ENCODE results near the gene MBOAT2.

The MBOAT2 gene

DNA sequence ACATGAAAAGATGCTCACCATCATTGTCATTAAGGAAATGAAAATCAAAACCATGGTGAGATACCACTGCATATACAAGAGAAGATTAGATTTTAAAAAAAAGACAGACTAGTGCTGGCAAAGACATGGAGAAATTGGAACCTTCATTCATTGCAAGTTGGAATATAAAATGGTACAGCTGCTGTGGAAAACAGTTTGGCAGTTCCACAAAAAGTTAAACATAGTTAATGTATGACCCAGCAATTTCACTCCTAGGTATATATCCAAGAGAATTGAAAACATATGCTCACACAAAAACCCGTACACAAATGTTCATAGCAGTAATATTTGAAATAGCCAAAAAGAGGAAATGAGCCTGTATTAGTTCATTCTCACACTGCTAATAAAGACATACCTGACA is 33.7 kb upstream of the MBOAT2 start:
- DNase-seq = no peak
- TF ChIP-seq, protein P1, sequence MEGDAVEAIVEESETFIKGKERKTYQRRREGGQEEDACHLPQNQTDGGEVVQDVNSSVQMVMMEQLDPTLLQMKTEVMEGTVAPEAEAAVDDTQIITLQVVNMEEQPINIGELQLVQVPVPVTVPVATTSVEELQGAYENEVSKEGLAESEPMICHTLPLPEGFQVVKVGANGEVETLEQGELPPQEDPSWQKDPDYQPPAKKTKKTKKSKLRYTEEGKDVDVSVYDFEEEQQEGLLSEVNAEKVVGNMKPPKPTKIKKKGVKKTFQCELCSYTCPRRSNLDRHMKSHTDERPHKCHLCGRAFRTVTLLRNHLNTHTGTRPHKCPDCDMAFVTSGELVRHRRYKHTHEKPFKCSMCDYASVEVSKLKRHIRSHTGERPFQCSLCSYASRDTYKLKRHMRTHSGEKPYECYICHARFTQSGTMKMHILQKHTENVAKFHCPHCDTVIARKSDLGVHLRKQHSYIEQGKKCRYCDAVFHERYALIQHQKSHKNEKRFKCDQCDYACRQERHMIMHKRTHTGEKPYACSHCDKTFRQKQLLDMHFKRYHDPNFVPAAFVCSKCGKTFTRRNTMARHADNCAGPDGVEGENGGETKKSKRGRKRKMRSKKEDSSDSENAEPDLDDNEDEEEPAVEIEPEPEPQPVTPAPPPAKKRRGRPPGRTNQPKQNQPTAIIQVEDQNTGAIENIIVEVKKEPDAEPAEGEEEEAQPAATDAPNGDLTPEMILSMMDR (IDR thresholded peaks at IDR 0.05; ENCODE audit: low read depth, low read length) = no peak
- no peaks in the 10 kb centered on the region for H3K9me3 ChIP-seq
- peaks cover 7% of the 10 kb centered on the region for H3K4me1 ChIP-seq
- H3K27me3 ChIP-seq = no peaks in the 10 kb centered on the region
- no peaks in the 10 kb centered on the region for H3K36me3 ChIP-seq
- no peak overlapping the region for H3K4me3 ChIP-seq (ENCODE audit: low read depth, low read length)

DNA sequence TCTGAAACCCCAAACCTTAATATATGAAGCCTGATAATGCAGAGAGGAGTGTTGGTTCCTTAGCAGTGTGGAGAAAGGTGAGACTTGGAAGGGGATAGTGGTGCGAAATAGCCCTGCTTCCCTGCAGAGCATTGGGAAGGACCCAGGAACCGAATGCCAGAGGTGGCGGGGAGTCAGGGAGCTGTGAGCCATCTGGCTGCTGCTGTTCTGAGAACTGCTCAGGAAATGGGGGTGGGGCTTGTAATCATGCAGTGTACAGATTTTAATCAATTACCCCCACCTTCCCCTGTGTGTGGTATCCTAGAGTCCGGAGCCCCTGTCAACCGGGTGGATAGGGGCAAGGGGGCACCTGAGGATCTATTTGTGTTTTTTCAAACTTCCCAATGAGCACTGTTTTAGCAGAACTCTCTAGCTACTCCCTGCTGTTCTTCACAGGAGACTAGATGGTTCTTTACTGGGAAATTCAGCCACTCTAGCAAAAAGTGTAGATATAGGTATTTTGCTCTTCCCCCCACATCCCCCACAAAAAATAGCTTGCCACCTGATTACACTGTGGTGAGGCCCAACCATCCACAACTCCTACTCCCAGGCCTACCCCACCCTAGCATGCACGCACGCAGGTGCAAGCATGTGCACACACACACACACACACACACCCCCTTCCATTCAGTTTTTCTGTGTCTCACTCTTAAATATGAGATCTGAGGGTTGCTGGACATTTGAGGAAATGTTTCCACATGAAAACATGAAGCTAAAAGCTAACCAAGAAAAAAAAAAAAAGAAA is 30.1 kb upstream of the MBOAT2 start:
- no peaks in the 10 kb centered on the region for H3K36me3 ChIP-seq
- H3K27me3 ChIP-seq = no peaks in the 10 kb centered on the region
- DNase-seq = peak; percentile 29
- no peak overlapping the region for H3K4me3 ChIP-seq (ENCODE audit: low read depth, low read length)
- no peaks in the 10 kb centered on the region for H3K9me3 ChIP-seq
- H3K4me1 ChIP-seq = peaks cover 7% of the 10 kb centered on the region
- TF ChIP-seq, protein P1 (IDR thresholded peaks at IDR 0.05; ENCODE audit: low read depth, low read length) = no peak

DNA sequence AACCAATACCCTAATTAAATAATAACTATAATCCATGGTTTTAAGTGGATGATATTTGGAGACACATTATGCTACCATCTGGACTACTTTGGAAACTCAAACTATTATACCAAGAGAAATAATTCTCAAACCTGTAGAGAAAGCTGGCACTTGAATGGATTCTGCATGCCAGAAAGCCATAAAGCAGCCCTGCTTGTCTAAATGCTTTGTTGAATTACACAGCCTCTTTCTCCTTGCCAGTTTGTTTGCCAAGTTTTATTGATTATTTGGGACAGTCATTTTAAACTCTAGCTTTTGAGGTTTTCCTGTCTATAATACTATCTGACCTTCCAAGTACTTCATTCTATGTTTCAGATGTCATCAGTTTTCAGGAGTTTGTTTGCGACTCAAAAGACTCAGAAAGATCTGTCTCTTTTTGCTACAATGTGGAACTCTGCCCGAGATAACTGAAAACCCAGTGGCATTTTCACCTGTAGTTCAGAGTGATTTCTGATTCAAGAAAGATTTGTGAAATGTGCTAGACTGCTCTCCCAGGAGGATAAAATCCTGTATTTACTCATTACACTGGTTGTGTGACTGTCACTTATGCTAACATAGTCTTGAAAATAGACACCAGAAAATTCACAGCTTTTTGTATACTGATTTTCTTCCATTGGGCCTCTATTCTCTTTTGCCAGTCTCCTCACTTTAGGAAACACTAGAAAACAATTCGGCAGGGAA is 29.2 kb upstream of the MBOAT2 start:
- no peak for DNase-seq
- H3K4me3 ChIP-seq (ENCODE audit: low read depth, low read length) = no peak overlapping the region
- no peaks in the 10 kb centered on the region for H3K27me3 ChIP-seq

DNA sequence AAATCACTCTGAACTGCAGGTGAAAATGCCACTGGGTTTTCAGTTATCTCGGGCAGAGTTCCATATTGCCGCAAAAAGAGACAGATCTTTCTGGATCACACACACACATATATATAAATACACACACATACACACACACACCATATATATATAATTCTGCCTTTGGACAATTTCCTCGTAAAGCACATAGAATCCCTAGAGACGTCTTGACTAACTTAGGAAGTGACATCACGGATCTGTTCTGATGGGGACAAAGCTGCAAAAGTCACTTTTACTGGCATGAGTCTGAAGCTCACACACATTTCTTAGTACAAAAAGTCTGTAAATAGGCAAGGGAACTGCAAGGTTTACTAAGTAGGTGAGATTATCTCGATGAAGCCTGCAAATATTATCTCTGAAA is 28.6 kb upstream of the MBOAT2 start:
- Histone ChIP-seq H3K36me3 (no peaks in the 10 kb centered on the region), H3K27me3 (no peaks in the 10 kb centered on the region), H3K4me1 (peaks cover 7% of the 10 kb centered on the region), H3K9me3 (no peaks in the 10 kb centered on the region), H3K4me3 (ENCODE audit: low read depth, low read length) (no peak overlapping the region)
- TF ChIP-seq, protein P1 (IDR thresholded peaks at IDR 0.05; ENCODE audit: low read depth, low read length) = no peak
- no peak for DNase-seq

More for the DNA sequence above, 29.2 kb upstream of the MBOAT2 start:
- Histone ChIP-seq H3K9me3 (no peaks in the 10 kb centered on the region), H3K4me1 (peaks cover 7% of the 10 kb centered on the region), H3K36me3 (no peaks in the 10 kb centered on the region)
- TF ChIP-seq, protein P1 (IDR thresholded peaks at IDR 0.05; ENCODE audit: low read depth, low read length) = no peak

DNA sequence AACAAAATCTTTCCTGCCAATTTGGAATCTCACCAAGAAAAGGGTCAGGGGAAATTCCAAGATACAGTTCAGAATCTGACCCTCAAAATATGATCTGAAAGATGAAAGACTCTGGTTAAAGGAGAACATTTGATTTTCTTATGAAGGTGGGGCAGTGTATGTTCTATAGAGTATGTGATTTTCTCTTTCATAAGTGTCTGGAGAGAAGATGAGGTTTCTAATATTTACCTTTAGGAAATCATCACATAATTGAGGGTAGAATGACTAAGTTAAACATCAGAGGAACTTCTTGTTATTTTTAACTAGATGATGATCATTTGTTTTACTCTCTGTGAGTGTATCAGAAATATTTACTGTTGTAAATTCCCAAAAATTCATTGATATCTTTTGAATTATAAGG is 27.8 kb upstream of the MBOAT2 start:
- DNase-seq = no peak
- no peaks in the 10 kb centered on the region for H3K36me3 ChIP-seq
- peaks cover 7% of the 10 kb centered on the region for H3K4me1 ChIP-seq
- TF ChIP-seq, protein P1 (IDR thresholded peaks at IDR 0.05; ENCODE audit: low read depth, low read length) = no peak
- H3K4me3 ChIP-seq (ENCODE audit: low read depth, low read length) = no peak overlapping the region
- no peaks in the 10 kb centered on the region for H3K9me3 ChIP-seq
- no peaks in the 10 kb centered on the region for H3K27me3 ChIP-seq

DNA sequence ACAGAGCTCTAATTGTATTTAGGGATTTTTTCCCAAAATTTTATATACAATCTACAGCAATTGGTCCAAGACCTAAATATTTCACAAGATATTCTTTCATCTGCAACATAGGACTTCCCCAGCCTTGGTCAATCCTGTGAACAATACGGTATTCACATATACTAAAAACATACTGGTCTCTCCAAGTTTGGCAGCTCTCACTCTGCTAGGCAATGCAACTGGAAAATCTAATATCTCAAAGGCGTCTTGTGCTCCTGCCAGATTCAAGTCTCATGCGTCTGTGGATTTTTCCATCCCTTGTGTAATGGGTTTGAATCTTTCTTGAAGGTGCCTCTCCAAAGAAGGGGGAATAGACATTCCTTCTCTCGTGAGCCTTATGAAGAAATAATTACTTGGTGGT is 27.4 kb upstream of the MBOAT2 start:
- no peaks in the 10 kb centered on the region for H3K9me3 ChIP-seq
- no peaks in the 10 kb centered on the region for H3K27me3 ChIP-seq
- no peak overlapping the region for H3K4me3 ChIP-seq (ENCODE audit: low read depth, low read length)
- TF ChIP-seq, protein P1 (IDR thresholded peaks at IDR 0.05; ENCODE audit: low read depth, low read length) = no peak
- no peaks in the 10 kb centered on the region for H3K36me3 ChIP-seq
- H3K4me1 ChIP-seq = peaks cover 7% of the 10 kb centered on the region
- DNase-seq = no peak
